Nephron (organoid): ENCODE data around the gene DOCK11.
A peak's percentile ranks its signal among the peaks of the same experiment; 100 is the strongest.
"Not testable (repeated sequence)": the region's sequence is repeated elsewhere in the genome, so short reads cannot be mapped to it uniquely, and the experiment has no call there.

Experiments used
- H3K27ac Mint-ChIP-seq, 3 experiments: 2 replicates each; pipeline ENCODE4 v1.8.0; 2020; ENCODE audit warnings: mixed read lengths in 3 of 3, mild to moderate bottlenecking in 2 of 3, moderate library complexity in 1 of 3
- H3K27me3 Mint-ChIP-seq: 2 replicates; pipeline ENCODE4 v1.8.0; 2021; ENCODE audit warnings: low read depth, mild to moderate bottlenecking, moderate library complexity, mixed read lengths
- H3K36me3 Mint-ChIP-seq: 2 replicates; pipeline ENCODE4 v1.8.0; 2020; ENCODE audit warnings: low read depth, mixed read lengths
- H3K4me1 Mint-ChIP-seq: 2 replicates; pipeline ENCODE4 v1.8.0; 2020; ENCODE audit warnings: mixed read lengths
- H3K4me3 Mint-ChIP-seq, 3 experiments: 2 replicates each; pipeline ENCODE4 v1.8.0; 2020; ENCODE audit warnings: mild to moderate bottlenecking in 3 of 3, mixed read lengths in 3 of 3, moderate library complexity in 2 of 3
- H3K9me3 Mint-ChIP-seq: 2 replicates; pipeline ENCODE4 v1.8.0; 2020; ENCODE audit warnings: mixed read lengths
- CTCF ChIP-seq, 3 experiments: fragments of 200-600 bp; sonication (generic); IDR thresholded peaks; one replicate each; pipeline ENCODE4 v1.5.0; 2021; ENCODE audit warnings: antibody characterized with exemption in 3 of 3; ENCODE audit not compliant: unreplicated experiment in 3 of 3

The DOCK11 gene

GRCh38 chrX:118468122-118468521 lies 27.5 kb upstream of the DOCK11 start:
- H3K4me3 Mint-ChIP-seq: no peak overlapping the region
- no peaks in the 10 kb centered on the region for H3K4me1 Mint-ChIP-seq
- H3K9me3 Mint-ChIP-seq: peaks cover 3% of the 10 kb centered on the region
- peaks cover 5% of the 10 kb centered on the region for H3K27me3 Mint-ChIP-seq
- no peaks in the 10 kb centered on the region for H3K36me3 Mint-ChIP-seq
- H3K27ac Mint-ChIP-seq: no peak overlapping the region
- no peak for TF ChIP-seq CTCF (IDR thresholded peaks at IDR 0.05; ENCODE audit: unreplicated experiment in 3 of 3)

- H3K4me1 Mint-ChIP-seq, H3K9me3 Mint-ChIP-seq, H3K27ac Mint-ChIP-seq: not testable (repeated sequence)
Measured at GRCh38 chrX:118470721-118471347, 24.8 kb upstream of the DOCK11 start.

GRCh38 chrX:118474586-118474985 lies 21.0 kb upstream of the DOCK11 start:
- no peak for TF ChIP-seq CTCF (IDR thresholded peaks at IDR 0.05; ENCODE audit: unreplicated experiment in 3 of 3)
- Mint-ChIP-seq H3K4me3 (no peak overlapping the region), H3K36me3 (no peaks in the 10 kb centered on the region), H3K9me3 (peaks cover 6% of the 10 kb centered on the region), H3K27ac (no peak overlapping the region), H3K4me1 (no peaks in the 10 kb centered on the region), H3K27me3 (peaks cover 5% of the 10 kb centered on the region)

More at GRCh38 chrX:118470721-118471347, 24.8 kb upstream of the DOCK11 start:
- not testable (repeated sequence) for H3K36me3 Mint-ChIP-seq, H3K4me3 Mint-ChIP-seq, H3K27me3 Mint-ChIP-seq

GRCh38 chrX:118475903-118476302 lies 19.7 kb upstream of the DOCK11 start:
- H3K4me3 Mint-ChIP-seq: no peak overlapping the region
- H3K4me1 Mint-ChIP-seq: peaks cover 7% of the 10 kb centered on the region
- peaks cover 6% of the 10 kb centered on the region for H3K9me3 Mint-ChIP-seq
- H3K27ac Mint-ChIP-seq: no peak overlapping the region
- no peak for TF ChIP-seq CTCF (IDR thresholded peaks at IDR 0.05; ENCODE audit: unreplicated experiment in 3 of 3)
- H3K27me3 Mint-ChIP-seq: peaks cover 5% of the 10 kb centered on the region
- no peaks in the 10 kb centered on the region for H3K36me3 Mint-ChIP-seq

- Mint-ChIP-seq H3K27me3 (peaks cover 5% of the 10 kb centered on the region), H3K9me3 (peaks cover 3% of the 10 kb centered on the region)
- TF ChIP-seq CTCF (IDR thresholded peaks at IDR 0.05; ENCODE audit: unreplicated experiment in 3 of 3): no peak
Measured at GRCh38 chrX:118480172-118480571, 15.4 kb upstream of the DOCK11 start.

GRCh38 chrX:118482384-118482783 lies 13.2 kb upstream of the DOCK11 start:
- not testable (repeated sequence) for H3K36me3 Mint-ChIP-seq, H3K27ac Mint-ChIP-seq, H3K4me3 Mint-ChIP-seq, H3K27me3 Mint-ChIP-seq, H3K4me1 Mint-ChIP-seq, H3K9me3 Mint-ChIP-seq

More at GRCh38 chrX:118480172-118480571, 15.4 kb upstream of the DOCK11 start:
- peaks cover 7% of the 10 kb centered on the region for H3K4me1 Mint-ChIP-seq
- H3K27ac Mint-ChIP-seq: peak overlapping the region in 1 of 3 experiments; percentile 24
- no peak overlapping the region for H3K4me3 Mint-ChIP-seq
- no peaks in the 10 kb centered on the region for H3K36me3 Mint-ChIP-seq

GRCh38 chrX:118484216-118484903 lies 11.3 kb upstream of the DOCK11 start:
- H3K4me3 Mint-ChIP-seq: no peak overlapping the region
- H3K27me3 Mint-ChIP-seq: peaks cover 5% of the 10 kb centered on the region
- H3K4me1 Mint-ChIP-seq: peaks cover 7% of the 10 kb centered on the region
- H3K36me3 Mint-ChIP-seq: no peaks in the 10 kb centered on the region
- no peak overlapping the region for H3K27ac Mint-ChIP-seq
- H3K9me3 Mint-ChIP-seq: no peaks in the 10 kb centered on the region
- no peak for TF ChIP-seq CTCF (IDR thresholded peaks at IDR 0.05; ENCODE audit: unreplicated experiment in 3 of 3)

- H3K36me3 Mint-ChIP-seq, H3K27ac Mint-ChIP-seq, H3K4me3 Mint-ChIP-seq, H3K27me3 Mint-ChIP-seq, H3K4me1 Mint-ChIP-seq: not testable (repeated sequence)
- peaks cover 11% of the 10 kb centered on the region for H3K9me3 Mint-ChIP-seq
Measured at GRCh38 chrX:118486693-118487092, 8.9 kb upstream of the DOCK11 start.
